Measurements from ENCODE around the gene RAB1B. TPM values are rescaled to one million over a fixed set of nuclear protein-coding genes. Genes with fewer than 3 reads are reported as not detected.

The RAB1B gene
- total RNA-seq, 3 donors from 2014 or later, result 87.2 to 99.4 (median 98.2) TPM

DNA sequence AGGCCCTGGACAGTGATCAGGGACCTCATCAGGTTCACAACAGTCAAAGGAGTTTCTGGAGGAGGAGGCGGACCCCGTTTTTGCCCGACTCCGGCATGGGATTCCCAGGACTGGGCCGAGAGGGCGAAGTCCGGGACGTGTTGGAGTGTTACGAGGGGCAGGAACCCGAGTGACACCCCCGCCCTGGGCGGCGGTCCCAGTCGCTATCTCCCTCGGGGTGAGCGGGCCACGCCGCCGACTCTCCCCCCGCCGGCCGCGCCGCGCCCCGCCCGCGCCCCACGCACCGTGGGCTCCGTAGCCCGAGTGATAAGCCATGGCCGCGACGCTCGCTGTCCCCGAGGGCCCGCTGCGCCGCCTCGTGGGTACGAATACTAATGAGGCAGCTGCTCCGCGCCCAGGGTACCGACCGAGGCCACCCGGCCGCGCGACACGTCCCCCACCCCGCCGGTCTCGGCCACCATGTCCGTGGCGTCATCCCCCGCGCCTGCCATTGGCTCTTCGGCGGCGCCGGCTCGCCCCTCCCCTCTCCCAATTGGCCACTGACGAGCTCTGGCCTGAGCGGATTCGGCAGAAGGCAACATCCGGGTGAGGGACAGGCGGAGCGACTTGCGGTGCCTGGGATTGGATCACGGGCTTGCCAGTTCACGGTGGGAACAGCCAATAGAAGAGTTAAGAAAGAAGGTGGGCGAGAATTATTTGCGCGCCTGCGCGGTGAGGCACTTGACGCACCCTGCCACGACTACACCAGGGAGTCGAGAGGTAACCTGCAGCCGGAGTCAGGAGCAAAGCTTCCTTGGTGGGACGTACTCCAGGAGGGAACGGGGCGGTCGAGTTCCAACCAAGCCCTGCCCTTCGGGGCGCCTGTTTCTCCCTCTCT lies 20.5 kb downstream of the RAB1B start, which contains the start of gene YIF1A:
YIF1A (minus strand) TSS at position 473 of the 877 bp plus-strand sequence; CDS start at position 315, 158 bp downstream.
- Histone ChIP-seq H3K9me3 (no peaks in the 10 kb centered on the region), H3K4me3 (peak within 1 kb of the TSS; percentile 72 to 99 (median 84)), H3K27me3 (peaks cover 5 to 22% of the 10 kb centered on the region in 2 donors), H3K36me3 (no peaks in the 10 kb centered on the region), H3K4me1 (peaks cover 0 to 15% of the 10 kb centered on the region in 2 donors), H3K27ac (peak within 1 kb of the TSS; percentile 97 to 98)
- DNase-seq (ENCODE audit: low spot score in 2 of 2), result peak; percentile 98 to 99
- TF ChIP-seq POLR2A (IDR thresholded peaks at IDR 0.05) (peak; percentile 85), POLR2AphosphoS5 (IDR thresholded peaks at IDR 0.05) (peak; percentile 89 to 98 (median 93))
- TF ChIP-seq, protein P1, sequence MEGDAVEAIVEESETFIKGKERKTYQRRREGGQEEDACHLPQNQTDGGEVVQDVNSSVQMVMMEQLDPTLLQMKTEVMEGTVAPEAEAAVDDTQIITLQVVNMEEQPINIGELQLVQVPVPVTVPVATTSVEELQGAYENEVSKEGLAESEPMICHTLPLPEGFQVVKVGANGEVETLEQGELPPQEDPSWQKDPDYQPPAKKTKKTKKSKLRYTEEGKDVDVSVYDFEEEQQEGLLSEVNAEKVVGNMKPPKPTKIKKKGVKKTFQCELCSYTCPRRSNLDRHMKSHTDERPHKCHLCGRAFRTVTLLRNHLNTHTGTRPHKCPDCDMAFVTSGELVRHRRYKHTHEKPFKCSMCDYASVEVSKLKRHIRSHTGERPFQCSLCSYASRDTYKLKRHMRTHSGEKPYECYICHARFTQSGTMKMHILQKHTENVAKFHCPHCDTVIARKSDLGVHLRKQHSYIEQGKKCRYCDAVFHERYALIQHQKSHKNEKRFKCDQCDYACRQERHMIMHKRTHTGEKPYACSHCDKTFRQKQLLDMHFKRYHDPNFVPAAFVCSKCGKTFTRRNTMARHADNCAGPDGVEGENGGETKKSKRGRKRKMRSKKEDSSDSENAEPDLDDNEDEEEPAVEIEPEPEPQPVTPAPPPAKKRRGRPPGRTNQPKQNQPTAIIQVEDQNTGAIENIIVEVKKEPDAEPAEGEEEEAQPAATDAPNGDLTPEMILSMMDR (IDR thresholded peaks at IDR 0.05), result peak in 1 of 3 donors; percentile 9
- intact Hi-C loops (cut with DNase I; ENCODE audit: low total_unique reads), result loop anchor here (10.0 kb wide), 1 partner anchor 356 kb away; no protein-coding TSS in a partner anchor

DNA sequence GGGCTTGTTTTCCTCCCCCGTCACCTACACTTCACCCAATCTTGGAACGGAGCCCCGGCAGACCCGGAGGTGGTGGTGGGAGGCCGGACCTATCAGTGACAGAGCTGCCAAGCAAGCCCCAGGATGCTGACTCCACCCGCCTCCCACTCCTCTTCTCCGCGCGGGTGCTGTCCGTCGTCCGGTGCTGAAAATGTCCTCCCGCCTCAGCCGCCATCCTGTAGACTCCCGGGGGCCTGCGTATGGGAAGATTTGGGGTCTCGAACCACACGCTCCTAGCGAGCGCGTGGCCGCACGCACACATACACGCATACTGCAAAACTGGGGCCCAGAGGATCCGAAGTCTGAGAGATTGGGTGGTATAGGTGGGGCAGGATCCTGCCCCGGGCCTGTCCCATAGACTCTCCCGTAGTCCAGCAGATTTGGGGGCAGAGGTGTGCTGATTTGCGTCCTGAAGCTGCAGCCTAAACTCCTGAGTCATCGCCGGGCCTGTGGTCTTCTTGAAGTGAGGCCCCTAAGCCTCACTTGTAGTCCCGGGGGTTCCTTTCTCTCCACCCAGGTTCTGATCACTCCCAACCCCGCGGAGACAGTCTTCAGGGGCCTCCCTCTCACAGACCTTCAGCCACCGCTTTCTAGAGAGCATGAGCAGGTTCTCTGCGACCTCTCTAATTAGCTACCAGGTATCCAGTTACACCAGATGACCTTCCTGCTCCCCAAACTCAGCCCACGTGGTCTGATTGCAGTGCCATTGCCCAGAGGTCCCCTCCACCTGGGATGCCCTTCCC lies 21.3 kb downstream of the RAB1B start:
- Histone ChIP-seq H3K27me3 (peaks cover 5 to 30% of the 10 kb centered on the region in 2 donors), H3K36me3 (no peaks in the 10 kb centered on the region), H3K4me3 (peak overlapping the region; percentile 72 to 99 (median 84)), H3K9me3 (no peaks in the 10 kb centered on the region), H3K27ac (peak overlapping the region; percentile 97 to 98), H3K4me1 (peaks cover 0 to 15% of the 10 kb centered on the region in 2 donors)
- intact Hi-C loops (cut with DNase I; ENCODE audit: low total_unique reads), result loop anchor here (10.0 kb wide), 1 partner anchor 355 kb away; no protein-coding TSS in a partner anchor
- TF ChIP-seq, protein P1 (IDR thresholded peaks at IDR 0.05), result no peak
- TF ChIP-seq POLR2AphosphoS5 (IDR thresholded peaks at IDR 0.05), result no peak
- no peak for TF ChIP-seq POLR2A (IDR thresholded peaks at IDR 0.05)
- DNase-seq (ENCODE audit: low spot score in 2 of 2), result peak in 1 of 2 donors; percentile 72

DNA sequence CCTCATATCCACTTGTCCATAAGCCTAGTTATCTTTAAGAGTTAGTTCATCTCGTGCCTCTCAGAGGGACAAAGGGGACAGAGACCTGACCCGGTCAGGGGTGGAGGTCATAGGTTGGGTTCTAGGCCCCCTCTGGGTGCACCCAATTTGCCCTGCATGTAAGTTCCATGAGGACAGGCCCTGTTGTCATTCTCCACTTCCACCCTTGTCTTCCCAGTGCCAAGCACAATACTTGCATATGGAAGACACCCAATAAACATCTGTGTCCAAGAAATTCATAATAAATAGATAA lies 21.8 kb downstream of the RAB1B start:
- no peak for DNase-seq (ENCODE audit: low spot score in 2 of 2)
- no peak for TF ChIP-seq POLR2A (IDR thresholded peaks at IDR 0.05)
- no peak overlapping the region for H3K27ac ChIP-seq
- peaks cover 5 to 35% of the 10 kb centered on the region in 2 donors for H3K27me3 ChIP-seq
- intact Hi-C loops (cut with DNase I; ENCODE audit: low total_unique reads), result no loop called here
- H3K9me3 ChIP-seq, result no peaks in the 10 kb centered on the region
- peaks cover 0 to 15% of the 10 kb centered on the region in 2 donors for H3K4me1 ChIP-seq
- no peaks in the 10 kb centered on the region for H3K36me3 ChIP-seq
- no peak overlapping the region for H3K4me3 ChIP-seq

DNA sequence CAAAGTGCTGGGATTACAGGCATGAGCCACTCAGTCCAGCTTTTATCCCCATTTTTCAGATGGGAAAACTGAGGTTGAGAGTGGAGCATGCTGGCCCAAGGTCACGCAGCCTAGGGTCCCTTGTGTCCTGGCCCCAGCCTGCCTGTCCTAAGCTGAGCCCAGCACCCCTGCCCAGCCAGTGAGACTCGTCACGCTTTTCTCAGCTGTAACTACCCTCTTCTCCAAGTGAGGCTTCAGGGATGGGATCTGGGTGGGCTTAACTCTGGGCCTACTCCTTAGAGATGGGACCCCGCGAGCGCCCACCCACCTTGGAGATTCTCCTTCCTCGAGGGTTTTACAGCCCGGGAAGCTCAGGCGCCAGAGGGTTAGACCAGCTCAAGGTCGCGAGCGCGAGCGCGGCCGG lies 22.9 kb downstream of the RAB1B start:
- Histone ChIP-seq H3K36me3 (no peaks in the 10 kb centered on the region), H3K9me3 (no peaks in the 10 kb centered on the region), H3K4me3 (peak overlapping the region in 2 of 3 donors; percentile 42 to 66), H3K27ac (no peak overlapping the region), H3K27me3 (peaks cover 5 to 39% of the 10 kb centered on the region in 2 donors), H3K4me1 (peaks cover 0 to 15% of the 10 kb centered on the region in 2 donors)
- DNase-seq (ENCODE audit: low spot score in 2 of 2), result no peak
- TF ChIP-seq, protein P1 (IDR thresholded peaks at IDR 0.05), result no peak
- TF ChIP-seq POLR2AphosphoS5 (IDR thresholded peaks at IDR 0.05), result no peak
- TF ChIP-seq POLR2A (IDR thresholded peaks at IDR 0.05), result no peak
- intact Hi-C loops (cut with DNase I; ENCODE audit: low total_unique reads), result no loop called here

DNA sequence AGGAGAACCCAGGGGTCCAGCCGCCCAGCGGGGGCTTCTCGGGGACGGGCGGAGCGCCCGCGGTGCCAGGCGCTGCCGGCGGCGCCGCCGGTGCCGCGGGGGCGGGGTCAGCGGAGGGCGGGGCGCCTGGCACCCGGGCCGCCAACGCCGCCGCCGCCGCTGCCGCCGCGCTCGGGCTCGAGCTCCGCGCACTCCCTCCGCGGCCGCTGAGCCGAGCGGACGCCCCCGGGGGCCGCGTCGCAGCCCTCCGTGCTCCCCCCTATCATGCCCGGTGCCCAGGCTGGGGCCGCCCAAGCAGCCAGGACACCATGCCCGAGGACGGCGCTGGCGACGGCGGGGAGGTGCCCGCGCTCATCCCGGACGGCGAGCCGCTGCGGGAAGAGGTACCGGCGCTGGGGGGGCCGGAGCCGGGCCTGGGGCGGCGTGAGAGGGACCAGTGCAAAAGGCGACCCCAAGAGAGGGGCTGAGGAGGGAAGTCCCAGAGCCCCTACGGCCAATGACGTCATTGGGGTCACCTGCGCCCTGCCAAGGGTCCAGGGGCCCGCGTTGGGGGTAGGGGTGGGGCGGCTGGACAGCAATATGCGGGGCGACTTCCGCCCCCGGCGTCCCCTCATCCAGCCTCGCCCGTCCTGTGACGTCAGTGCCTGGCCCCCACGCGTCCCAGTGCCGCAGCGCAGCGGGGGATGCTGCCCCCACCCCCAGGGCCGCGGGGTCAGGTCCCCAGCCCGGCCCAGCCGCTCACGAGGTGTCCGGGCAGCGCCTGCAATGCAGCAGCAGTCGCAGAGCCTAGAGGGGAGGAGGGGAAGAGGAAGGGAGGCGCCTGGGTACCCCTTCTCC lies 23.5 kb downstream of the RAB1B start, which contains the start of gene TMEM151A:
TMEM151A (plus strand) TSS at position 189 of the 837 bp plus-strand sequence; CDS start at position 309, 120 bp downstream.
- intact Hi-C loops (cut with DNase I; ENCODE audit: low total_unique reads), result loop anchor here (1.0 kb wide), 1 partner anchor 33 kb away; no protein-coding TSS in a partner anchor
- H3K4me1 ChIP-seq, result peaks cover 0 to 15% of the 10 kb centered on the region in 2 donors
- peaks cover 5 to 39% of the 10 kb centered on the region in 2 donors for H3K27me3 ChIP-seq
- TF ChIP-seq, protein P1 (IDR thresholded peaks at IDR 0.05), result no peak
- no peak for TF ChIP-seq POLR2A (IDR thresholded peaks at IDR 0.05)
- TF ChIP-seq POLR2AphosphoS5 (IDR thresholded peaks at IDR 0.05), result no peak
- H3K4me3 ChIP-seq, result peak within 1 kb of the TSS; percentile 32 to 66 (median 42)
- no peaks in the 10 kb centered on the region for H3K36me3 ChIP-seq
- H3K9me3 ChIP-seq, result no peaks in the 10 kb centered on the region
- H3K27ac ChIP-seq, result no peak within 1 kb of the TSS
- DNase-seq (ENCODE audit: low spot score in 2 of 2), result no peak

Measured in breast epithelium (tissue), 4 donors.